H9 (cell line): Measurements from ENCODE around the gene MTRR. TPM values are rescaled to one million over a fixed set of nuclear protein-coding genes. Genes with fewer than 3 reads are reported as not detected.

Experiments
- DNase-seq: peaks from one replicate; pipeline ENCODE4 v3.0.0-alpha.2; 2017
- H2AFZ ChIP-seq: one replicate; pipeline ENCODE4 v1.6.1; 2013; ENCODE audit warnings: mild to moderate bottlenecking, low read length, control low read depth, moderate library complexity
- H2AK5ac ChIP-seq: 2 replicates; pipeline ENCODE4 v1.6.1; 2013; ENCODE audit warnings: low read length, control low read depth, mixed read lengths; ENCODE audit not compliant: insufficient read length
- H2BK120ac ChIP-seq: one replicate; pipeline ENCODE4 v1.6.1; 2013; ENCODE audit warnings: low read depth, mild to moderate bottlenecking, low read length, control low read depth, inconsistent platforms; ENCODE audit not compliant: poor library complexity, severe bottlenecking
- H2BK12ac ChIP-seq: 2 replicates; pipeline ENCODE4 v1.6.1; 2013; ENCODE audit warnings: low read length, control low read depth, mixed read lengths, low read depth; ENCODE audit not compliant: insufficient read length
- H2BK15ac ChIP-seq: 2 replicates; pipeline ENCODE4 v1.6.1; 2013; ENCODE audit warnings: low read depth, low read length, control low read depth
- H2BK20ac ChIP-seq: one replicate; pipeline ENCODE4 v1.6.1; 2013; ENCODE audit warnings: low read depth, mild to moderate bottlenecking, low read length, control low read depth, inconsistent platforms; ENCODE audit not compliant: poor library complexity, severe bottlenecking
- H2BK5ac ChIP-seq: 2 replicates; pipeline ENCODE4 v1.6.1; 2013; ENCODE audit warnings: low read length, control low read depth, mixed read lengths; ENCODE audit not compliant: insufficient read length
- H3K14ac ChIP-seq: 2 replicates; pipeline ENCODE4 v1.6.1; 2013; ENCODE audit warnings: low read length, control low read depth; ENCODE audit not compliant: insufficient read depth
- H3K18ac ChIP-seq: 2 replicates; pipeline ENCODE4 v1.6.1; 2013; ENCODE audit warnings: low read depth, mild to moderate bottlenecking, mixed read lengths, low read length, control low read depth; ENCODE audit not compliant: insufficient read length
- H3K23ac ChIP-seq: 2 replicates; pipeline ENCODE4 v1.6.1; 2013; ENCODE audit warnings: low read length, control low read depth, mixed read lengths, low read depth; ENCODE audit not compliant: insufficient read length
- H3K23me2 ChIP-seq: 2 replicates; pipeline ENCODE4 v1.6.1; 2013; ENCODE audit warnings: low read depth, mild to moderate bottlenecking, mixed read lengths, low read length, control low read depth; ENCODE audit not compliant: insufficient read length, poor library complexity, severe bottlenecking
- H3K27ac ChIP-seq: 2 replicates; pipeline ENCODE4 v1.5.1; 2013; ENCODE audit warnings: low read length, control low read depth, mixed read lengths, low read depth; ENCODE audit not compliant: insufficient read length
- H3K27me3 ChIP-seq: 2 replicates; pipeline ENCODE4 v1.6.1; 2013; ENCODE audit warnings: low read length, control low read depth, inconsistent platforms; ENCODE audit not compliant: insufficient read depth
- H3K4ac ChIP-seq: 2 replicates; pipeline ENCODE4 v1.6.1; 2013; ENCODE audit warnings: low read depth, mild to moderate bottlenecking, control low read depth, inconsistent platforms, low read length, moderate library complexity
- H3K4me1 ChIP-seq: 2 replicates; pipeline ENCODE4 v1.6.1; 2013; ENCODE audit warnings: low read length, control low read depth, inconsistent platforms; ENCODE audit not compliant: insufficient read depth
- H3K4me2 ChIP-seq: 2 replicates; pipeline ENCODE4 v1.6.1; 2013; ENCODE audit warnings: low read length, control low read depth, mixed read lengths; ENCODE audit not compliant: insufficient read length, insufficient read depth
- H3K56ac ChIP-seq: 2 replicates; pipeline ENCODE4 v1.6.1; 2013; ENCODE audit warnings: low read depth, mild to moderate bottlenecking, mixed read lengths, low read length, control low read depth; ENCODE audit not compliant: insufficient read length
- H3K79me1 ChIP-seq: 2 replicates; pipeline ENCODE4 v1.6.1; 2013; ENCODE audit warnings: low read depth, mild to moderate bottlenecking, moderate library complexity, low read length, control low read depth, inconsistent platforms; ENCODE audit not compliant: insufficient read depth, poor library complexity, severe bottlenecking
- H3K79me2 ChIP-seq: 2 replicates; pipeline ENCODE4 v1.6.1; 2013; ENCODE audit warnings: low read length, control low read depth, inconsistent platforms; ENCODE audit not compliant: insufficient read depth
- H3K9ac ChIP-seq: 2 replicates; pipeline ENCODE4 v1.6.1; 2013; ENCODE audit warnings: low read length, control low read depth, mixed read lengths; ENCODE audit not compliant: insufficient read length; ENCODE audit errors: extremely low read depth
- H3K9me3 ChIP-seq: one replicate; pipeline ENCODE4 v1.6.1; 2013; ENCODE audit warnings: low read depth, low read length, inconsistent platforms; ENCODE audit not compliant: control insufficient read depth
- H3T11ph ChIP-seq: one replicate; pipeline ENCODE4 v1.6.1; 2013; ENCODE audit warnings: mild to moderate bottlenecking, low read length, control low read depth, inconsistent platforms
- H4K20me1 ChIP-seq: one replicate; pipeline ENCODE4 v1.6.1; 2013; ENCODE audit not compliant: control insufficient read depth, insufficient read length, insufficient read depth
- H4K5ac ChIP-seq: 2 replicates; pipeline ENCODE4 v1.6.1; 2013; ENCODE audit warnings: low read depth, mild to moderate bottlenecking, mixed read lengths, low read length, control low read depth; ENCODE audit not compliant: insufficient read length
- H4K8ac ChIP-seq: replicated peaks from 2 replicates; pipeline ENCODE4 v1.6.1; 2013; ENCODE audit warnings: low read length, control low read depth, mixed read lengths, low read depth; ENCODE audit not compliant: insufficient read length
- H4K91ac ChIP-seq: 2 replicates; pipeline ENCODE4 v1.6.1; 2013; ENCODE audit warnings: low read depth, mild to moderate bottlenecking, moderate library complexity, mixed read lengths, low read length, control low read depth; ENCODE audit not compliant: insufficient read length
- H3K27ac Mint-ChIP-seq, 3 experiments: 2 replicates in 2 of 3; 3 replicates in 1 of 3; pipeline ENCODE4 v1.8.0; 2020 to 2021; ENCODE audit warnings: mixed read lengths in 3 of 3, mild to moderate bottlenecking in 1 of 3, moderate library complexity in 1 of 3
- H3K27me3 Mint-ChIP-seq: 2 replicates; pipeline ENCODE4 v1.8.0; 2021; ENCODE audit warnings: low read depth, mild to moderate bottlenecking, moderate library complexity, mixed read lengths
- H3K36me3 Mint-ChIP-seq, 3 experiments: 2 replicates in 2 of 3; 3 replicates in 1 of 3; pipeline ENCODE4 v1.8.0; 2020 to 2021; ENCODE audit warnings: low read depth in 3 of 3, mixed read lengths in 3 of 3; ENCODE audit not compliant: insufficient read depth in 1 of 3
- H3K4me1 Mint-ChIP-seq, 2 experiments: 2 replicates each; pipeline ENCODE4 v1.8.0; 2020; ENCODE audit warnings: mixed read lengths in 2 of 2
- H3K4me3 Mint-ChIP-seq, 2 experiments: 2 replicates in 1 of 2; 3 replicates in 1 of 2; pipeline ENCODE4 v1.8.0; 2020 to 2021; ENCODE audit warnings: mild to moderate bottlenecking in 2 of 2, mixed read lengths in 2 of 2, moderate library complexity in 1 of 2
- H3K9me3 Mint-ChIP-seq, 2 experiments: 2 replicates in 1 of 2; 3 replicates in 1 of 2; pipeline ENCODE4 v1.8.0; 2020; ENCODE audit warnings: mild to moderate bottlenecking in 2 of 2, mixed read lengths in 2 of 2, moderate library complexity in 1 of 2
- CTCF ChIP-seq: fragments of 200-600 bp; sonication (generic); conservative IDR thresholded peaks from 3 replicates; pipeline ENCODE4 v1.8.0; 2021; ENCODE audit warnings: antibody characterized with exemption, mild to moderate bottlenecking
- WGBS: extraction: QIAGEN DNeasy Blood & Tissue Kit; methylation state at CpG from one replicate; pipeline ENCODE4 v1.1.7; 2013; ENCODE audit warnings: missing lambda C conversion rate, low lambda C conversion rate, mixed read lengths; ENCODE audit not compliant: insufficient read length; ENCODE audit errors: extremely low coverage; 5-methylcytosine and 5-hydroxymethylcytosine counted together
- total RNA-seq: library from RNA; stranded (reverse); gene quantifications from 2 replicates; pipeline ENCODE4 v1.2.1, GENCODE V29; 2021

MTRR gene
- total RNA-seq, 1 experiment from 2014 or later, result 66.0 TPM

- Histone ChIP-seq H2BK15ac (no peak overlapping the region), H4K91ac (no peak overlapping the region), H3K14ac (no peak overlapping the region), H2BK20ac (no peak overlapping the region), H3T11ph (no peak overlapping the region), H3K4me2 (no peak overlapping the region), H3K79me1 (no peaks in the 10 kb centered on the region), H3K27ac (no peak overlapping the region), H4K5ac (no peak overlapping the region), H2AK5ac (no peak overlapping the region), H3K9ac (no peak overlapping the region), H3K18ac (no peak overlapping the region), H2BK5ac (no peak overlapping the region), H2BK120ac (no peak overlapping the region), H2BK12ac (no peak overlapping the region), H3K9me3 (no peaks in the 10 kb centered on the region), H3K23ac (no peak overlapping the region), H3K27me3 (no peaks in the 10 kb centered on the region), H4K20me1 (no peaks in the 10 kb centered on the region), H3K4ac (no peak overlapping the region), H2AFZ (no peak overlapping the region), H3K56ac (no peak overlapping the region), H3K4me1 (no peaks in the 10 kb centered on the region), H3K79me2 (no peaks in the 10 kb centered on the region), H4K8ac (no peak overlapping the region), H3K23me2 (no peaks in the 10 kb centered on the region)
- Mint-ChIP-seq H3K27me3 (no peaks in the 10 kb centered on the region), H3K9me3 (peaks cover 24 to 29% of the 10 kb centered on the region in 2 experiments), H3K4me3 (no peak overlapping the region), H3K27ac (no peak overlapping the region), H3K36me3 (peaks cover 40 to 56% (median 47%) of the 10 kb centered on the region in 3 experiments), H3K4me1 (peaks cover 0 to 5% of the 10 kb centered on the region in 2 experiments; a peak in 2 of 4 replicates)
- TF ChIP-seq CTCF, result no peak
- no CpG with 5 or more reads among the region's 1 CpG for WGBS
- no peak for DNase-seq
Observed at GRCh38 chr5:7907612-7908011, 38.7 kb downstream of the MTRR start.
